ENCODE results near the gene UEVLD. TPM values are rescaled to one million over a fixed set of nuclear protein-coding genes. Genes with fewer than 3 reads are reported as not detected.

UEVLD gene
- polyA plus RNA-seq, 1 donor from 2014 or later = 11.3 TPM

- no peaks in the 10 kb centered on the region for H3K36me3 ChIP-seq (ENCODE audit: insufficient read depth, low read length)
- TF ChIP-seq RAD21 (conservative IDR thresholded peaks at IDR 0.05) (no peak), REST (IDR thresholded peaks at IDR 0.05; ENCODE audit: borderline replicate concordance) (no peak), SMC3 (conservative IDR thresholded peaks at IDR 0.05; ENCODE audit: poor library complexity) (no peak), EP300 (conservative IDR thresholded peaks at IDR 0.05; ENCODE audit: poor library complexity, severe bottlenecking) (no peak), POLR2AphosphoS5 (IDR thresholded peaks at IDR 0.05) (no peak), CTCF (IDR thresholded peaks at IDR 0.05; ENCODE audit: poor library complexity, severe bottlenecking) (no peak), TAF1 (IDR thresholded peaks at IDR 0.05; ENCODE audit: low read depth) (no peak), EZH2 (IDR thresholded peaks at IDR 0.05; ENCODE audit: borderline replicate concordance, insufficient read depth, low read length, poor library complexity, severe bottlenecking) (no peak), MXI1 (conservative IDR thresholded peaks at IDR 0.05; ENCODE audit: poor library complexity, severe bottlenecking) (no peak)
- H3K79me2 ChIP-seq (replicated peaks; ENCODE audit: insufficient read depth, low read length) = peaks cover 45% of the 10 kb centered on the region
- no peaks in the 10 kb centered on the region for H3K27me3 ChIP-seq (ENCODE audit: insufficient read depth, low read depth, low read length)
- no peaks in the 10 kb centered on the region for H3F3A ChIP-seq (ENCODE audit: insufficient read depth, low read length, poor library complexity, severe bottlenecking)
- peak overlapping the region; percentile 88 for H2AFZ ChIP-seq (ENCODE audit: low read depth, low read length)
- H3K27ac ChIP-seq (ENCODE audit: low read length) = peak overlapping the region; percentile 96
- H3K4me3 ChIP-seq (ENCODE audit: low read length) = peak overlapping the region; percentile 88
- H3K4me2 ChIP-seq (ENCODE audit: low read length) = peak overlapping the region; percentile 66
- H3K9me2 ChIP-seq (ENCODE audit: insufficient read depth, low read length) = no peaks in the 10 kb centered on the region
- H3K9me3 ChIP-seq (ENCODE audit: low read length) = no peaks in the 10 kb centered on the region
- H3K9ac ChIP-seq (ENCODE audit: low read length) = peak overlapping the region; percentile 97
- no peaks in the 10 kb centered on the region for H4K20me1 ChIP-seq (ENCODE audit: insufficient read depth)
Observed at GRCh38 chr11:18527512-18527911, 61.0 kb downstream of the UEVLD start.

- peak within 1 kb of the TSS; percentile 88 for H2AFZ ChIP-seq (ENCODE audit: low read depth, low read length)
Observed at GRCh38 chr11:18526521-18527296, 61.8 kb downstream of the UEVLD start, which contains the start of gene TSG101. Gene TSG101 (minus strand): TSS chr11:18526942. CDS start chr11:18526816, 126 bp downstream.

More at GRCh38 chr11:18526521-18527296, 61.8 kb downstream of the UEVLD start, which contains the start of gene TSG101:
- no peaks in the 10 kb centered on the region for H3K27me3 ChIP-seq (ENCODE audit: insufficient read depth, low read depth, low read length)
- peak within 1 kb of the TSS; percentile 90 for H3K4me2 ChIP-seq (ENCODE audit: low read length)
- peak within 1 kb of the TSS; percentile 97 for H3K9ac ChIP-seq (ENCODE audit: low read length)
- H3F3A ChIP-seq (ENCODE audit: insufficient read depth, low read length, poor library complexity, severe bottlenecking) = no peaks in the 10 kb centered on the region
- TF ChIP-seq RAD21 (conservative IDR thresholded peaks at IDR 0.05) (peak; percentile 17), MXI1 (conservative IDR thresholded peaks at IDR 0.05; ENCODE audit: poor library complexity, severe bottlenecking) (peak; percentile 86), TAF1 (IDR thresholded peaks at IDR 0.05; ENCODE audit: low read depth) (peak; percentile 57), REST (IDR thresholded peaks at IDR 0.05; ENCODE audit: borderline replicate concordance) (peak; percentile 72), SMC3 (conservative IDR thresholded peaks at IDR 0.05; ENCODE audit: poor library complexity) (peak; percentile 36), EZH2 (IDR thresholded peaks at IDR 0.05; ENCODE audit: borderline replicate concordance, insufficient read depth, low read length, poor library complexity, severe bottlenecking) (no peak), EP300 (conservative IDR thresholded peaks at IDR 0.05; ENCODE audit: poor library complexity, severe bottlenecking) (peak; percentile 63), CTCF (IDR thresholded peaks at IDR 0.05; ENCODE audit: poor library complexity, severe bottlenecking) (no peak), POLR2AphosphoS5 (IDR thresholded peaks at IDR 0.05) (peak; percentile 98)
- peaks cover 53% of the 10 kb centered on the region for H3K79me2 ChIP-seq (replicated peaks; ENCODE audit: insufficient read depth, low read length)
- H3K4me3 ChIP-seq (ENCODE audit: low read length) = peak within 1 kb of the TSS; percentile 88
- H3K9me2 ChIP-seq (ENCODE audit: insufficient read depth, low read length) = no peaks in the 10 kb centered on the region
- H3K36me3 ChIP-seq (ENCODE audit: insufficient read depth, low read length) = no peaks in the 10 kb centered on the region
- peak within 1 kb of the TSS; percentile 96 for H3K27ac ChIP-seq (ENCODE audit: low read length)
- no peaks in the 10 kb centered on the region for H3K9me3 ChIP-seq (ENCODE audit: low read length)
- no peaks in the 10 kb centered on the region for H4K20me1 ChIP-seq (ENCODE audit: insufficient read depth)
